Subcutaneous adipose tissue (tissue), 4 donors: Measurements from ENCODE around the gene ARHGAP42. TPM values are rescaled to one million over a fixed set of nuclear protein-coding genes. Genes with fewer than 3 reads are reported as not detected.

ENCODE experiments used
- CTCF ChIP-seq: fragments of 450-650 bp; IDR thresholded peaks from one replicate; pipeline ENCODE4 v1.5.1; 2016; ENCODE audit warnings: low read depth, mild to moderate bottlenecking, control low read depth, antibody characterized with exemption, moderate library complexity
- total RNA-seq, 4 donors: library from RNA; depleted of rRNA; stranded (reverse); fragments of >200 nt; gene quantifications; one replicate each; pipeline ENCODE4 v1.1.0, GENCODE V29; 2016

Gene ARHGAP42
- total RNA-seq, 4 donors from 2014 or later: 15.3 to 31.5 (median 30.5) TPM

DNA sequence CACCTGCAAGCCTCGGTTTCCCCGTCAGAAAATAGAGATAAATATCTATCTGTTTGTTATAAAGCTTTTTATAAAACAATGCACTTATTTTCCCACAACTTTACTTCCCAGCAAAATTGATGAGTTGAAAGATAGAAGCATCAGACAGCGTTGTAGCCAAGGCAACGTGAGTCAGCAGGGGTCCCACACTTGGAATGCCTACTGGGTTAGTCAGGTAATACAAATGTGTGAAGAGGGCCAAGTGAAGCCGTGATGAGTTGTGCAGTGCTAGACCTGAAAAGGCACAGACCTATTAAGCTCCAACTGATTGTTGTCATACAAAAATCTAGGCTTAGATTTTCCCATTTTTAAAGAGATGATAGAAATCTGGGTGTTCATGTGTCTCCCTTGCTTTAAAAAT, 323.8 kb downstream of the ARHGAP42 start:
- TF ChIP-seq CTCF: no peak

- TF ChIP-seq CTCF: no peak
Measured at GRCh38 chr11:101011881-101012280, 324.8 kb downstream of the ARHGAP42 start.

- TF ChIP-seq CTCF: no peak
Measured at GRCh38 chr11:101014600-101015285, 327.7 kb downstream of the ARHGAP42 start.

DNA sequence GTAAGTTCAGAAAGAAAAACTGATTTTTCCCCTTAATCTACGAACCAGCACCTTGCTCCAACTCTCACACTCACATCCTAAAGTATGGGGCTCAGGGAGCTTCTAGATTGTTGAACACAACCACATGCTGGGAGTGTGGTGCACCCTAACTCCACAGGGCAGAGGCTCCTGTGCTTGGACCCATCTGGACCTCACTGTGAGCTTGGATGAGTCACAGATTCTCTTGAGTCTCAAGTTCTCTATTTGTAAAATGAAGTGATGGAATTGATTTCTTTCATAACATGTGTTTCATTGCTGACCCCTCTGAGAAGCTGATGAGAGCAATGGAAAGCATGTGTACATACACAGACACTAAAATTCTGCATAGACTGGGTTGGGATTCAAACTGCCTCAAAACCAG, 332.8 kb downstream of the ARHGAP42 start:
- no peak for TF ChIP-seq CTCF

- TF ChIP-seq CTCF: no peak
Measured at GRCh38 chr11:101022256-101022655, 335.2 kb downstream of the ARHGAP42 start.

GRCh38 chr11:101028644-101029043, 341.6 kb downstream of the ARHGAP42 start:
- TF ChIP-seq CTCF: no peak

DNA sequence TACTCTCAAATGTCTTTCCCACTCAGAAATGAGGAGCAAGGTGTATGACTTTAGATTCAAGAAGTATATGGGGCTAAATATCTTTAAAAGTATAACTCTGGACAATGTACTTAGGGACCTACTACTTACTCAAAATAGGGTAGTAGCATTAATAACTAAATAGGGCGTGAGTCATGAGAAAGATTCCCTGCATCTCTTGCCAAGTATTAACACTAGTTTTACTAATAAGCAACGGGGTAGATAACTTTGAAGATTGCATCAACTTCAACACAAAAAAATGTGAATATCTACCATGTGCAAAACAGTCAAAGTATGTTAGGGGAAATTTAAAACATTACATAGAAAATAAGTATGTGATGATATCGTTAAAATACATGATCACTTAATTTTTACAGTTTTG, 342.9 kb downstream of the ARHGAP42 start:
- no peak for TF ChIP-seq CTCF
